ENCODE measurements around the gene NLRC5.
"Not testable (repeated sequence)": the region's sequence is repeated elsewhere in the genome, so short reads cannot be mapped to it uniquely, and the experiment has no call there.

Gene NLRC5

GRCh38 chr16:57049678-57050077 lies 60.3 kb downstream of the NLRC5 start:
- DNase-seq = no peak

- peak; percentile 11 to 72 for DNase-seq
Observed at GRCh38 chr16:57051696-57052228, 62.4 kb downstream of the NLRC5 start.

GRCh38 chr16:57053206-57053605 lies 63.8 kb downstream of the NLRC5 start:
- no peak for DNase-seq

GRCh38 chr16:57054338-57054737 lies 65.0 kb downstream of the NLRC5 start:
- DNase-seq = no peak

GRCh38 chr16:57054771-57055170 lies 65.4 kb downstream of the NLRC5 start:
- no peak for DNase-seq

- no peak for DNase-seq
Observed at GRCh38 chr16:57055671-57056070, 66.3 kb downstream of the NLRC5 start.

GRCh38 chr16:57058291-57058861 lies 69.0 kb downstream of the NLRC5 start:
- DNase-seq = no peak

GRCh38 chr16:57060323-57061083 lies 71.1 kb downstream of the NLRC5 start:
- no peak for DNase-seq

GRCh38 chr16:57061084-57061905 lies 71.9 kb downstream of the NLRC5 start:
- peak; percentile 52 to 77 for DNase-seq

GRCh38 chr16:57062329-57062728 lies 73.0 kb downstream of the NLRC5 start:
- DNase-seq = peak; percentile 79 to 82

- not testable (repeated sequence) for DNase-seq
Observed at GRCh38 chr16:57063189-57063588, 73.8 kb downstream of the NLRC5 start.

GRCh38 chr16:57064995-57065394 lies 75.6 kb downstream of the NLRC5 start:
- DNase-seq = no peak

GRCh38 chr16:57066625-57067024 lies 77.3 kb downstream of the NLRC5 start:
- no peak for DNase-seq

GRCh38 chr16:57067347-57067746 lies 78.0 kb downstream of the NLRC5 start:
- DNase-seq = no peak

- DNase-seq = peak; percentile 19 to 55
Observed at GRCh38 chr16:57069053-57069452, 79.7 kb downstream of the NLRC5 start.

GRCh38 chr16:57069635-57070370 lies 80.4 kb downstream of the NLRC5 start:
- DNase-seq = peak; percentile 63 to 68

GRCh38 chr16:57070424-57070823 lies 81.1 kb downstream of the NLRC5 start:
- no peak for DNase-seq

- peak; percentile 51 to 69 for DNase-seq
Observed at GRCh38 chr16:57071081-57071732, 81.8 kb downstream of the NLRC5 start.

GRCh38 chr16:57071831-57072582 lies 82.7 kb downstream of the NLRC5 start:
- no peak for DNase-seq

- DNase-seq = no peak
Observed at GRCh38 chr16:57072616-57073275, 83.4 kb downstream of the NLRC5 start.

- no peak for DNase-seq
Observed at GRCh38 chr16:57077714-57078113, 88.4 kb downstream of the NLRC5 start.

All from inflammatory macrophage (primary cell).